GM12874 (cell line): Measurements from ENCODE around the gene TFF1.

Experiments
- TF ChIP-seq, protein P1 (sequence below): IDR thresholded peaks from 2 replicates; pipeline ENCODE4 v1.5.1; 2011; ENCODE audit warnings: low read depth, mild to moderate bottlenecking, control low read depth, low read length, moderate library complexity; ENCODE audit not compliant: insufficient read depth

The TFF1 gene

DNA sequence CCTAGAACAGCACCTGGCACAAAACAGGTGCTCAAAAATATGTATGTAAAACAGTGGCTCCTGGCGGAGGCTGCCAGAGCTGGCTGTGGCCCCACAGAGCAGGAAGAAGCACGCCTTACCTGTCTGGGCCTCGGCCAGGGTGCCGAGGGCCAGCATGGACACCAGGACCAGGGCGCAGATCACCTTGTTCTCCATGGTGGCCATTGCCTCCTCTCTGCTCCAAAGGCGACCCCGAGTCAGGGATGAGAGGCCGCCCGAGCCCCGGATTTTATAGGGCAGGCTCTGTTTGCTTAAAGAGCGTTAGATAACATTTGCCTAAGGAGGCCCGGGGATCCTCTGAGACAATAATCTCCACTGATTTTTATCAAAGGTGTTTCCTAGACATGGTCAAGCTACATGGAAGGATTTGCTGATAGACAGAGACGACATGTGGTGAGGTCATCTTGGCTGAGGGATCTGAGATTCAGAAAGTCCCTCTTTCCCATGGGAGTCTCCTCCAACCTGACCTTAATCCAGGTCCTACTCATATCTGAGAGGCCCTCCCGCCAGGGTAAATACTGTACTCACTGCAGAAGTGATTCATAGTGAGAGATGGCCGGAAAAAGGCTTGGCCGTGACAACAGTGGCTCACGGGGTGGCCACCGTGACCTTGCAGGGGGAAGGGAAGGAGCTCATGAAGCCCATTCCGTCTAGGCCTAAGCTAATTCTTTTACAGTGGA, at the start of gene TFF1:
TFF1 (minus strand) TSS at position 244 of the 719 bp plus-strand sequence; CDS start at position 204, 40 bp downstream.
- TF ChIP-seq, protein P1, sequence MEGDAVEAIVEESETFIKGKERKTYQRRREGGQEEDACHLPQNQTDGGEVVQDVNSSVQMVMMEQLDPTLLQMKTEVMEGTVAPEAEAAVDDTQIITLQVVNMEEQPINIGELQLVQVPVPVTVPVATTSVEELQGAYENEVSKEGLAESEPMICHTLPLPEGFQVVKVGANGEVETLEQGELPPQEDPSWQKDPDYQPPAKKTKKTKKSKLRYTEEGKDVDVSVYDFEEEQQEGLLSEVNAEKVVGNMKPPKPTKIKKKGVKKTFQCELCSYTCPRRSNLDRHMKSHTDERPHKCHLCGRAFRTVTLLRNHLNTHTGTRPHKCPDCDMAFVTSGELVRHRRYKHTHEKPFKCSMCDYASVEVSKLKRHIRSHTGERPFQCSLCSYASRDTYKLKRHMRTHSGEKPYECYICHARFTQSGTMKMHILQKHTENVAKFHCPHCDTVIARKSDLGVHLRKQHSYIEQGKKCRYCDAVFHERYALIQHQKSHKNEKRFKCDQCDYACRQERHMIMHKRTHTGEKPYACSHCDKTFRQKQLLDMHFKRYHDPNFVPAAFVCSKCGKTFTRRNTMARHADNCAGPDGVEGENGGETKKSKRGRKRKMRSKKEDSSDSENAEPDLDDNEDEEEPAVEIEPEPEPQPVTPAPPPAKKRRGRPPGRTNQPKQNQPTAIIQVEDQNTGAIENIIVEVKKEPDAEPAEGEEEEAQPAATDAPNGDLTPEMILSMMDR, result no peak

- TF ChIP-seq, protein P1, result no peak
Observed at GRCh38 chr21:42414928-42415769, 48.8 kb upstream of the TFF1 start.

- TF ChIP-seq, protein P1, result no peak
Observed at GRCh38 chr21:42414553-42414927, 48.2 kb upstream of the TFF1 start.

- TF ChIP-seq, protein P1, result no peak
Observed at GRCh38 chr21:42414066-42414465, 47.7 kb upstream of the TFF1 start.

- TF ChIP-seq, protein P1, result no peak
Observed at GRCh38 chr21:42413500-42413899, 47.2 kb upstream of the TFF1 start.

GRCh38 chr21:42413093-42413492, 46.8 kb upstream of the TFF1 start:
- TF ChIP-seq, protein P1, result no peak

DNA sequence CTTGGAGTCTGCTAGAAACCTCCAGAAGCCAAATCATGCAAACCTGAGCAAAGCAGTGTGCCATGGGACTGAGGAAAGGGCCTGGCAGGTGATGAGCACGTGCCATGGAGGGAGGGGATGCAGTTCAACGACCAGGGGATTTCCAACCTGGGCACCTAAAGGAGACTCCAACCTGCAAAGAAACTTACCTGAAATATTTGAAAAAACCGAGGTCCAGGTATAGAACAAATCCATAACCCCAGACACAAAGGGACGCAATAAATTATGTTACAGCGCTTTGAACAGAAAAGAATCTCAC, 46.2 kb upstream of the TFF1 start:
- TF ChIP-seq, protein P1, result no peak
